Heart left ventricle (tissue), 16 donors: ENCODE measurements around the gene IGFN1. TPM values are rescaled to one million over a fixed set of nuclear protein-coding genes. Genes with fewer than 3 reads are reported as not detected.

Source experiments
- ATAC-seq, 4 donors: fragments of 200-7000 bp; cut with Tn5 transposase; one replicate each; pipeline ENCODE4 v1.9.1; 2020 to 2022; ENCODE audit warnings: moderate library complexity in 4 of 4, mild to moderate bottlenecking in 3 of 4, moderate number of reproducible peaks in 1 of 4
- DNase-seq, 5 donors: peaks; one replicate each; pipeline ENCODE4 v3.0.0-alpha.2; 2020
- H3K27ac ChIP-seq, 12 donors: fragments of 200-600 bp; sonication (generic) in 4 of 12; one replicate each; pipeline versions ENCODE4 v1.5.0 to v1.8.0; 2016 to 2022; ENCODE audit warnings: mild to moderate bottlenecking in 2 of 12
- H3K27me3 ChIP-seq, 9 donors: fragments of 200-600 bp; sonication (generic) in 2 of 9; one replicate each; pipeline versions ENCODE4 v1.5.1 to v1.8.0; 2016 to 2022; ENCODE audit warnings: mild to moderate bottlenecking in 3 of 9
- H3K36me3 ChIP-seq, 9 donors: fragments of 200-600 bp; sonication (generic) in 2 of 9; one replicate each; pipeline versions ENCODE4 v1.5.0 to v1.8.0; 2018 to 2022; ENCODE audit warnings: mild to moderate bottlenecking in 2 of 9
- H3K4me1 ChIP-seq, 12 donors: fragments of 200-600 bp; sonication (generic) in 4 of 12; one replicate each; pipeline versions ENCODE4 v1.5.0 to v1.8.0; 2016 to 2022; ENCODE audit warnings: mild to moderate bottlenecking in 3 of 12
- H3K4me3 ChIP-seq, 12 donors: fragments of 200-600 bp; sonication (generic) in 4 of 12; one replicate each; pipeline versions ENCODE4 v1.5.0 to v1.8.0; 2017 to 2022; ENCODE audit warnings: mild to moderate bottlenecking in 9 of 12, moderate library complexity in 4 of 12
- H3K9me3 ChIP-seq, 12 donors: fragments of 200-600 bp; sonication (generic) in 4 of 12; one replicate each; pipeline versions ENCODE4 v1.5.0 to v1.8.0; 2016 to 2022; ENCODE audit warnings: mild to moderate bottlenecking in 1 of 12
- POLR2A ChIP-seq, 2 donors: fragments of 450-650 bp; IDR thresholded peaks; one replicate each; pipeline ENCODE4 v1.6.1; 2017; ENCODE audit warnings: antibody characterized with exemption in 2 of 2, mild to moderate bottlenecking in 2 of 2, moderate library complexity in 2 of 2
- WGBS, 4 donors: extraction: QIAGEN DNeasy Blood & Tissue Kit in 2 of 4; methylation state at CpG; one replicate each; pipeline versions ENCODE4 v1.1.5 to v1.1.7; 2013 to 2018; 5-methylcytosine and 5-hydroxymethylcytosine counted together
- intact Hi-C, 10 donors: fragments of 100-400 bp; cut with DNase I; formaldehyde crosslinking; loops; one replicate each; pipeline versions ENCODE4 v1.11.1 to v1.14.2; 2022
- polyA plus RNA-seq, 2 donors: library from polyadenylated mRNA; stranded (reverse); fragments of 200-250 nt; gene quantifications; one replicate each; pipeline ENCODE4 v1.2.3, GENCODE V29; 2013
- total RNA-seq, 9 donors: library from RNA; depleted of rRNA in 2 of 9; stranded (reverse); fragments of >200 nt in 2 of 9; fragmentation: NEBNext Ultra II Directional in 3 of 9; extraction: Animal tissue kit (Norgen Biotek cat#: 25700) in 3 of 9; gene quantifications; one replicate each; pipeline versions ENCODE4 v1.1.0 to v1.2.4, GENCODE V29; 2016 to 2023
- TF ChIP-seq, protein P1 (sequence below), 12 donors: fragments of 200-600 bp; sonication (generic) in 4 of 12; IDR thresholded peaks; one replicate each; pipeline versions ENCODE4 v1.5.0 to v1.8.0; 2018 to 2022; ENCODE audit warnings: antibody characterized with exemption in 12 of 12, mild to moderate bottlenecking in 5 of 12
- donor health status: ischemic (EF 13 %, LVEDD 7.1; RV severe dilation, severe dysfunction).
- donor health status: healthy with polysubstance abuse.
- donor health status: DM: no; HTN: yes; CAD: no.
- donor health status: DM: no; HTN: no; CAD: no.
- donor health status: ischemic (EF 25% LVEDD 6.9; RV normal size, moderate dysfunction).
- donor health status: ischemic (EF 25% LVEDD 5.7; RV mildly dilated, moderate dysfunction).
- donor health status: healthy.
- donor health status: DM: yes; HTN: yes; CAD: no.
- donor health status: ischemic (EF 35%, LVEDD 5.7; RV mildly dilated, moderate dysfunction).
- donor health status: nonischemic (EF 11% LVEDD 7.7; RV severe dilation, severe dysfunction).
- donor health status: DM: yes; HTN: yes; CAD: no.
- donor health status: PGD.
- donor health status: ischemic (EF 29% LVEDD 5.4; RV normal size, mild dysfunction).
- donor health status: nonischemic (EF 23%, LVEDD 6.1; RV moderate dilation, normal function).

Gene IGFN1
- total and polyA plus RNA-seq, 11 donors = 0.03 to 0.04 TPM; not detected in 9

DNA sequence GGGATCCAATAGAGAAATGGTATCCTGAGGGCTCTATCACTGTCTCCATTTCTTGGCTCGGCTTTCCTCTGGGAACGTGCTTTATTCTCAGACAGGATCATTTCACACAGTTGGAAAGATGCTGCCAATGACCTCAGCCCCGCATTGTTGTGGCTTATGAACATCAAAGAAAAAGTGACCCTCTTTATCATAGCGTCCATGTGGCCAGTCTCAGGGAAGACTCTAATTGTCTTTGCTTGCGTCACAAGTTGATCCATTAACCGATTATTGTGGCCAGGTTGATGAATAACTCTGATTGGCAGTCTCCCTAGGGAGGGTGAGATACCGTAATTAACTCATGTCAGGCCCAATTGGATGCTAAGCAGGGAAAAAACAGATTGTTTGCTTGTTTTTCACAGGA lies 26.0 kb upstream of the IGFN1 start:
- Histone ChIP-seq H3K4me3 (no peak overlapping the region), H3K36me3 (no peaks in the 10 kb centered on the region), H3K9me3 (no peaks in the 10 kb centered on the region), H3K27me3 (peaks cover 0 to 5% (median 0%) of the 10 kb centered on the region in 9 donors), H3K4me1 (peaks cover 0 to 6% (median 0%) of the 10 kb centered on the region in 12 donors), H3K27ac (no peak overlapping the region)
- DNase-seq = no peak
- intact Hi-C loops = no loop called here
- TF ChIP-seq, protein P1, sequence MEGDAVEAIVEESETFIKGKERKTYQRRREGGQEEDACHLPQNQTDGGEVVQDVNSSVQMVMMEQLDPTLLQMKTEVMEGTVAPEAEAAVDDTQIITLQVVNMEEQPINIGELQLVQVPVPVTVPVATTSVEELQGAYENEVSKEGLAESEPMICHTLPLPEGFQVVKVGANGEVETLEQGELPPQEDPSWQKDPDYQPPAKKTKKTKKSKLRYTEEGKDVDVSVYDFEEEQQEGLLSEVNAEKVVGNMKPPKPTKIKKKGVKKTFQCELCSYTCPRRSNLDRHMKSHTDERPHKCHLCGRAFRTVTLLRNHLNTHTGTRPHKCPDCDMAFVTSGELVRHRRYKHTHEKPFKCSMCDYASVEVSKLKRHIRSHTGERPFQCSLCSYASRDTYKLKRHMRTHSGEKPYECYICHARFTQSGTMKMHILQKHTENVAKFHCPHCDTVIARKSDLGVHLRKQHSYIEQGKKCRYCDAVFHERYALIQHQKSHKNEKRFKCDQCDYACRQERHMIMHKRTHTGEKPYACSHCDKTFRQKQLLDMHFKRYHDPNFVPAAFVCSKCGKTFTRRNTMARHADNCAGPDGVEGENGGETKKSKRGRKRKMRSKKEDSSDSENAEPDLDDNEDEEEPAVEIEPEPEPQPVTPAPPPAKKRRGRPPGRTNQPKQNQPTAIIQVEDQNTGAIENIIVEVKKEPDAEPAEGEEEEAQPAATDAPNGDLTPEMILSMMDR (IDR thresholded peaks at IDR 0.05) = no peak
- TF ChIP-seq POLR2A (IDR thresholded peaks at IDR 0.05) = no peak
- 56 to 68% (median 61%) methylated on average over 7 of the region's 7 CpGs for WGBS, 4 donors
- ATAC-seq = no peak

- H3K4me3 ChIP-seq = no peak overlapping the region
- H3K4me1 ChIP-seq = peaks cover 0 to 19% (median 8%) of the 10 kb centered on the region in 12 donors
- intact Hi-C loops = no loop called here
- H3K36me3 ChIP-seq = no peaks in the 10 kb centered on the region
- H3K9me3 ChIP-seq = no peaks in the 10 kb centered on the region
- no peak for DNase-seq
- WGBS, 4 donors = 85 to 89% (median 88%) methylated on average over 13 of the region's 13 CpGs
- H3K27ac ChIP-seq = no peak overlapping the region
- TF ChIP-seq POLR2A (IDR thresholded peaks at IDR 0.05) = no peak
- TF ChIP-seq, protein P1 (IDR thresholded peaks at IDR 0.05) = no peak
- no peak for ATAC-seq
- H3K27me3 ChIP-seq = peaks cover 0 to 5% (median 0%) of the 10 kb centered on the region in 9 donors
Measured at GRCh38 chr1:201167041-201167991, 23.3 kb upstream of the IGFN1 start.

DNA sequence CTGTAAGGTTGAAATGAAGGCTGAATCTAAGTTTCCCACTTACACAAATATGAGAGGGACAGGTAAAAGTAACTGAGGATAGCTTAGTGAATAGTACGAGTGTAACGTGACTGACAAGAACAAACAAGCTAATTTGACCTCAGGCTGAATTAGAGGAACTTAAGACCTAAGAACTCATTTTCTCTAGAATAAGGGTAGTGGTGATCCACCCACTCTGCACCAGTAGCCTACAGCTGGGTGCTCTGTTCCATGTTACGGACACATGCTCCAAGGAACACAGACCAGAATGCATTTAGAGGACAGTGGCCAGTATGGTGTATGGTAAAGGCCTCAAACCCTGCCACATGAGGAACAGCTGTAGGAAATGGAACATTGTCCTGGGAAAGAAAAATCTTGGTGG lies 21.4 kb upstream of the IGFN1 start:
- Histone ChIP-seq H3K4me3 (no peak overlapping the region), H3K27me3 (peaks cover 0 to 5% (median 0%) of the 10 kb centered on the region in 9 donors), H3K4me1 (peaks cover 0 to 19% (median 8%) of the 10 kb centered on the region in 12 donors), H3K36me3 (no peaks in the 10 kb centered on the region), H3K27ac (no peak overlapping the region), H3K9me3 (no peaks in the 10 kb centered on the region)
- intact Hi-C loops = no loop called here
- no peak for TF ChIP-seq POLR2A (IDR thresholded peaks at IDR 0.05)
- no peak for DNase-seq
- WGBS, 4 donors = 61 to 98% (median 64%) methylated on average over 3 of the region's 3 CpGs
- no peak for ATAC-seq

DNA sequence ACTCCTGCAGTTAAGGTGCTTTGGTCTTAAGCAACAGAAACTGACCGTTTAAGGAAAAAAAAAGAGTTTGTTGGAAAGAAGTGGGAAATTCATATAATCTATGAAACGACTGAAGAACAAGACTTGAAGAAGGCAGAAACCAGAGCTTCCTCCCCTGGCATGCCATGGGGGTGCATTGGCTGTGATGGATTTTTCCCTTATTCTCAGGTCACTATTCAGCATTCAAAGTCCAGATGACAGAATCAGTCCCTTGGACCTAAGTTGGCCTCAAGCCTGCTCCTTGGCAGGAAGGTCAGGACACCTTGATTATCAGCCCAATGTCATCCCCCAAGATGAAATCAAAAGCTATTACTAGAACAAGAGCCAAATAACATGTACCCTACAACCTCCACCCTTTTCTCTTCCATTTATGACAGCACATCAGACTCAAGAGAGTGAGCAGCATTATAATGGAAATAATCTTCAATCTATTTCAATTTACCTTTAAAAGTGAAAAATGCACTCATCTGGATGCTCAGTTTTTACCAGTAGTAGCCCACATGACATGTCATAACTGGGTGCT lies 20.6 kb upstream of the IGFN1 start:
- DNase-seq (no peak), ATAC-seq (no peak)
- Histone ChIP-seq H3K4me1 (peaks cover 0 to 19% (median 8%) of the 10 kb centered on the region in 12 donors), H3K27ac (peak overlapping the region in 10 of 12 donors; percentile 74 to 95 (median 92)), H3K9me3 (no peaks in the 10 kb centered on the region), H3K27me3 (peaks cover 0 to 5% (median 0%) of the 10 kb centered on the region in 9 donors), H3K36me3 (no peaks in the 10 kb centered on the region), H3K4me3 (peak overlapping the region in 9 of 12 donors; percentile 60 to 81 (median 73))
- intact Hi-C loops = loop anchor here in 1 of 10 donors (1.0 kb wide), 1 partner anchor 16 kb away; the partner anchor contains the start of gene TMEM9
- TF ChIP-seq, protein P1 (IDR thresholded peaks at IDR 0.05) = no peak
- no peak for TF ChIP-seq POLR2A (IDR thresholded peaks at IDR 0.05)
- 74 to 80% (median 77%) methylated on average over 2 of the region's 2 CpGs for WGBS, 4 donors
